T follicular helper cell (primary cell): ENCODE measurements around the gene TXNDC11.

ENCODE experiments used
- DNase-seq: peaks from one replicate; pipeline ENCODE4 v3.0.0-alpha.2; 2020; ENCODE audit warnings: low read depth

The TXNDC11 gene

DNA sequence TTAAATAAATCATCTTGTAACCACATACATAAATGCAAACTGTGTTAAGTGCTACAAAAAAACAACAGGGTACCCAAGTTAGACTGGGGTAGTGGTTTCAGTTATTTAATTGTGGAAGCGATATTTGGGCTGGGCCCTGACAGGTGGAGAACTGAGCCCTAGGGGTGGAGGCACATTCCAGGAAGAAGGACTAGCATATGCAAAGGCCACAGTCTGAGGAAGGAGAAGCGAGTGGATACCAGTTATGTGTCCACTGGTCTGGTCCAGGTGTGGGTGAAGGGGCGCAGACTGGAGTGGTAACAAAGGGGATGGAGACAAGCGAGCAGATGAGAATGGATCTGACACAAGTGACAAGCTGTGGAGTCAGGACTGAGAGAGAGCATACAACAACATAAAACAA lies 22.9 kb downstream of the TXNDC11 start:
- no peak for DNase-seq

DNA sequence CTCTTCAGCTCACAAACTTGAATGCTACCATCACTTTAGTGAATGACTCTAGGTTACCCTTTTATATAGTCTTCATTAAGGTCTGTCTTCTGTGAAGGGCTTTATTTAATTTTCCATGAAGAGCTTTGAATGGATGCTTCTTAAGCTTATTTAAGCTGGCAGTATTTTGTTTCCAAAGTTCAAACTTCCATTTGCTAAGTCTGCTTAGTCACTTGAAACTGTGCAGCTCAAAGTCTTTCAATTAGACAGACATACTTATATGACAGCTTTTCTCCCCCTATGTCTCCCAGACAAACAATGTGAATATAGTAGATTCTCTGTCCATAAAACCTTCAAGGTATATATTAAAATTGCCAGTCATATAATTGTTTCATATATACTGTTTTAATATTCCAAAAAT lies 23.5 kb downstream of the TXNDC11 start:
- DNase-seq: no peak

DNA sequence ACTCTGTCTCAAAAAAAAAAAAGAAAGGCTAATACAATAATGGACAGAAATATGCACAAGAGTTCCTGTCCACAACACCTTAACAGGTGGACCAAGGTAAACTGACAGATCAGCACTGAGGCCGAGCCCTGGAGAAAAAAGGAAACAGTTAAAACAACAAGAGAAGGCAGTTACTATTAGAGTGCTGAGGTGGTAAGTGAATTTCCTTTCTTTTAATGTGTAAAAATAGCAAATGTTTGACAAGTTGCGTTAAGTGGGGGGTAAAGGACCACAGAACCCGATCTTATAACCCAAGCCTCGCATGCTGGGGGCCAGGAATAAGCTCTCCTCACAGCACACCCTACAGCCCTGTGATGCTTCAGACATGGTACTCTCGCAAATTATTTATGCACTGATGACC lies 24.8 kb downstream of the TXNDC11 start:
- no peak for DNase-seq

DNA sequence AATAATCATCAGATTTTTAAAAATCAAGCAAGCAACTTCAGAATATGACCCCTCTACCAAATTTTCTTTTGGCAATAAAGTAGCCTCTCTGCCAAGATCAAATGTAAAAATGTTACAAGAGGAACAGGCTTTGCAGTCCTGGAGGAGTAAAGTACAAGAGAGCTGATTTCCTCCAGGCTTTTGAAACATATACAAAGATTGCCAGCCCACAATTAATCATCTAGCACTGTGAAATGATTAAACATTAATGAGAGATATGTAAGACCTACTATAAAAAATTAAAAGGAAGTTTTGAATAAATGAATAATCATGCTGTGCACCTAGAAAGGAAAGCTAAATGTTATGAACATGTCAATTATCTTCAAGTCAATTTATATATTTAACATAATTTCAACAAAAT lies 26.3 kb downstream of the TXNDC11 start:
- no peak for DNase-seq

DNA sequence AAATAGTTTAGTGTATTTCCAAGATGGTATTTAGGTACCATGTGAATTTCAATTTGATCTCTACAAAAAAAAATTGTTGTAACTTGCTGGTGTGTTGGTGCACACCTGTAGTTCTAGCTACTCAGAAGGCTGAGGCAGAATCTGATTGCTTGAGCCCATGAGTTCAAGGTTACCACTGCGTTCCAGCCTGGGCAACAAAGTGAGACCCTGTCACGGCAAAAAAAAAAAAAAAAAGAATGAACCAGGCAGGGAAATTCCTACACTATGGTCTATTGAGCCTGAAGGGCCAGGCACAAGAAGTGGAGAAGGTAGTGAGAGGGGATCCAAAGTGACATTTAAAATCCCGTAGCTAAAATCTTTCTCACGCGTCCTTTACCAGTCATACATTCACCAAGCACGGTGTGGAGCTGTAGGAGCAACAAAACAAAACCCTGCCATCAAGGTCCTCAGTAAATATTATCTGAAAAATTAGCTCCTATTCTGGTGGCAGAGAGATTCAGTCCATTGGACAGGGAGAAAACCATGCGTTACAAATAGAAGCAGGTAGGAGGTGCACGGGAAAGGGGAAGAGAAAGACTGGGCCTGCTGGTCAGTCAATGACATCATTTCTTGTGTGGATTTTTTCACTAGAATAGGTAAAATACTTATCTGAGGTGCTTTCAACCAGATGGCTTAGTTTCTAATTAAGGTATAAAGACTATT lies 27.3 kb downstream of the TXNDC11 start:
- DNase-seq: no peak

DNA sequence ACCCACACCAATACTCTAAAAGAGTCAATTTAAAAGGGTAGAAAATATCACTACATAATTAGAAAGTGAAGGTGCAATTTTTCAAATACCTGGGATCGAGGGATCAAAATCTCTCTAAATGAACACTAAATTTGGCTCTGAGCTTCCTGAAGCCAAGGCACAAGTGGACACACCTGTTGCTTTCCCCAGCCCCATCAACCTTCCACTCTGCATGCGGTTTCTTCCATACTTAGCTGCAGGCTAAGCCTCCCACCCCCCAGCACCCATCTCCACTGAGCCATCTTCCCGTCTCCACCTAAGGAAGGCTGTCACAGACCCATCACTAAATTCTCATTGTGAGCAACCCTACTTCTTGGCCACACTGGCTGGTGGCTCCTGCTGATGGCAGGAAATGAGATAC lies 30.5 kb downstream of the TXNDC11 start:
- no peak for DNase-seq

DNA sequence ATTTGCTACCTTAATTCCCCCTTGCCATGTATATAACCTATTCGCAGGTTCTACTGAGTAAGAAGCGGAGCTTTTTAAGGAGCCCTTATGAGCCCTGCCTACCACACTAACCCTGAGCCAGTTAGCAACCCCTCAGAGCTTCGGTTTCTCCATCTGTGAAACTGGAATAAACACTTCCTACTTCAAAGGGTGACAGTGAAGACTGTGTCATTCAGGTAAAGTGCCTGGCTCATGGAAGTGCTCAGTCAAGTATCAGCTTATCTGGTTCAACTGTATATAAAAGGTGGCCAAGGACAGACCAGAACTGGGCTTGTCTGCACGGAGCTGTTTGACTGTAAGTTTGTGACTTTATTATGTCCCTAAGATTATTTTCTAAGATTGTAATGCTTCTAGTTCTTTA lies 31.0 kb downstream of the TXNDC11 start:
- DNase-seq: no peak

DNA sequence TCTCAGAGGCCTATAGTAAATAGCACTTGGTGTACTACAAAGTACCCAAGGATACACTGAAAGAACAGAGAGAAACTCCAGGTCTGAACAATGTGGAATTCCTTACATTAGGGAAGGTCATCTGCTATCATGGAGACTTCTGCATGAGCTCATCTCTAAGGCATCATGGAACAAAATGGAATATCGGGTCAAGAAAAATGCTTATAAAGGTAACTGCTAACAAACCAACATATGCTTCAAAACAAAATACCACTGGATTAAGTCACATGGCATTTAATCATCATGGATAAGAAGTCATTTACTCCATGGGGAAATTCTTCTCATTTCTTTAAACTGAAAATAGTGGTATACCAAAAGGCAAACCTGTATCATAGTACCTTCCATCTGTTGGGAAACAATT lies 34.2 kb downstream of the TXNDC11 start:
- DNase-seq: no peak

DNA sequence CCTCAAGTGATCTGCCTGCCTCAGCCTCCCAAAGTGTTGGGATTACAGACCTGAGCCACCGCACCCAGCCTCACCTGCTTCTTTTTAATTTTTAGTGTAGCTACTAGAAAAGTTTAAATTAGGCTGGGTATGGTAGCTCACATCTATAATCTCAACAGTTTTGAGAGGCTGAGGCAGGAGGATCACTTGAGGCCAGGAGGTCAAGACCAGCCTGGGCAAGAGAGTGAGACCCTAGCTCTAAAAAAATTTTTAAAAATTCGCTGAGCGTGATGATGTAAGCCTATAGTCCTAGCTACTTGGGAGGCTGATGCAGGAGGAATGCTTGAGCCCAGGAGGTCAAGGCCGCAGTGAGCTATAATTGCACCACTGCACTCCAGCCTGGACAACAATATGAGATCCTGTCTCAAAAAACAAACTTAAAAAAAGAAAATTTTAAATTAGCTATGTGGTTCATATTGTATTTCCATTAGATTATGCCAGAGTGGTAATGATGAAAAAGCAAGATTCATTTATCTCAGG lies 34.9 kb downstream of the TXNDC11 start:
- DNase-seq: no peak

DNA sequence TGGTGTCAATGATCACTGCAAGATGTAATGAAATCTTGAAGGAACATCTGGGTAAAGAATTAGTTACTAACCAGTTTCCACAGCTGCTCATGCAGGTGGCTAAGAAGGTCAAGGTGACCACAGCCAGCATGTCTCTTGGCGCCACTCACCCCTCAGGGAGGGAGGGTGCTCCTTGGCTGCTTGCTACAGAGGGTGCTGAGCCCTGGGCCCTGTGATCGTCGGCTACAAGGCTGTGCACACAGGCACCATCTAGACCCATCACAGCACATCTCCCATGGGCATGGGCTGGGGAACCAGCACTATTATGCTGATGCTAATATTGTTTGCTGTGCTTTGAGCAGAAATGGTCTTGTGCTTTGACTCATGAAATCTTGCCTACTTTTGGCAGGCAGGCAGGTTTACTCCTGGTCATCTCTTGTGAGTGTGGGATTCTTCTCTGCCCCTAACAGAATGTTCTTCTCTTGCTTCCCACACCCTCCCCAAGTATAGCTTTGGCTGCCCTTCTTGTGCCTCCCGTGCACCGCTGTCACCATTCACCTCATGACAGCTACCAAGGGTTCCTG lies 36.4 kb downstream of the TXNDC11 start:
- no peak for DNase-seq

DNA sequence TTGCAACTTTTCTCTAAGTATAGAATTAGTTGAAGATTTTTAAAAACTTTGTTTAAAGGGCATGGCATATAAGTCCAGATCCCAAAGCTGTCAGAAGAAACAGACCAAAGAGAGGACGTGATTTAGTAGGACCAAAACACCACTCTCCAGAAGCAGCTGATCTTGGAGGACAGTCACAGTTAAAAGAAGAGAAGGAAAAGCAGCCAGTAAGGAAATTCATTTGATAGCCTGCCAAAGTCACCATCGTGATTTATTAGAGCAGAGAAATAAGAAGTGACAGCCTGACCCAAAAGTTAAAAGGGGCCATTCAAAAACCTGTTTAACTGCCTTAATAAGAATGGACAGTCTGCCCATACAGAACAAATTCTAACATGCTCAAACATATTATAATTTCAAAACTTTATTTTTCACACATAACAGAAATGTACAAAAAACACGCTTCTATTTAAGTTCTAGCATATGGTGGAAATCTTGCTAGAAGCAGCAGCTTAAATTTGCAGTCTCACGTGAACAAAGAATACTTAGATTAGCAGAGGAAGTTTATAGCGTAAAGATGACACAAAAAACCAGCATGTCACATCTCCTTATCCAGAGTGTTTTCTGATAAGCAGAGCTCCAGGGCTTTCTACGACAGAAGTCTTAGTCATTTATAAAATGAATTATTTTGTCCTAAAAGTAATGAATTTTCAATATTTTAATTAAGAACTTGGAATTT lies 37.2 kb downstream of the TXNDC11 start:
- DNase-seq: no peak

DNA sequence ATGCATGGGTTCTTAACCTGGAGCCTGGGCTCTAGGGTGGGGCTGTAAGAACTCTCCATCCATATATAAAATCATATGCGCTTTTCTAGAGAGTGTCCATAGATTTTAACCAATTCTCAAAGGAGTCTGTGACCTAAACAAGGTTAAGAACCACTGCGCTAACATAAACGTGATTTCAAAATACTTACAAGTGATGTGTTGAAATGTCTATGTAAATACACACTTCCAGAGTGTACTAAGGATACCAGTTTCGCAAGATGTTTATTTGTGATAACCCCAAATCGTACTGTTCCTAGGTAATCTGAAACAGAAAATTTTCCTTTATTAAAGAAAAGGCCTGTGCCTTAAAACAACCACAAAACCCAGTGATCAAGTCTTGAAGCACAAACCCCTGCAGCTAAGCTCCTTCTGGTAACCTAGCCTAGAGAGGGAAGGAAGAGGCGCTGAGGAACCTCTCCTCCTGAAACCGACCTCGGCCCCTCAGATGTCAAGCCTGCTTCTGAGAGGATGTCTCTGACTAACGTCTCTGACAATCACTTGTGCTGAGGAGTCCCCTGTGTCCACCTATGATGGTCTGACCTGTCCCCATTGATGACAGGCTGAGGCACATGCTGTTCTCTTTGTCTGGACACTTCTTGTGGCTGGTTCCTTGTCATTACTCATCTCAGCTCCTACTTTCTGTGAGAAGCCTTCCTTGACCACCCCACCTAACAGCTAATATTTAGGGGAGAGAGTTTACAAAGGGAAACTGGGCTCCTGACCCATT lies 42.2 kb downstream of the TXNDC11 start:
- no peak for DNase-seq

DNA sequence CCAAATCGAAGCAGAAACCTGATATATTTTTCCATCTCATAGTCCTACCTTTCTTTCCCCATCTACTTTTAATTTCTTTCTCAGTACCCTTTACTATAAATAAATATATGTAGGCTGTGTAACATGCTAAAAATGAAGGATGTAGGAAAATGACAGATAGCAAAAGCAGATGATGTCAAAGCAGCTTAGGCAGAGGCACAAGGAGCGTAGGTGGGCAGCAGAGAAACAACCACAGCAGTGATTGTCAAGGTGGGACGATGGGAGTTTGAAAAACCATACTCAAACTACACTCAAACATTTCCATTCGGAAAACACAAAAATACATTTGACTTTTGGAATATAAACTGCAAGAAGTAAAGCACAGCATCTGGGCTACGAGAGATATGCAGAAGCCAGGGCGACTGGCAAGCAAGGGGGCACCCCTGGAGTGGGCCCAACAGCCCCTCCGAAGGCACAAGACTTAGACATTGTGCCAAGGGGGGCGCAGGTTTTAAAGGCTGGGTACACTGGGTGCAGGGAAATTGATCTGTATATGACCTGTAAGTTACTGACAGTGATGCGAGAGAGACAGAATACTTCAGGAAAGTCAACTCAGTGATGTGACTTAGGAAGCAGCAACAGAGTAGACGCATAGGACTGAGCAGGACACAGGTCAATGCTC lies 43.3 kb downstream of the TXNDC11 start:
- DNase-seq: no peak

DNA sequence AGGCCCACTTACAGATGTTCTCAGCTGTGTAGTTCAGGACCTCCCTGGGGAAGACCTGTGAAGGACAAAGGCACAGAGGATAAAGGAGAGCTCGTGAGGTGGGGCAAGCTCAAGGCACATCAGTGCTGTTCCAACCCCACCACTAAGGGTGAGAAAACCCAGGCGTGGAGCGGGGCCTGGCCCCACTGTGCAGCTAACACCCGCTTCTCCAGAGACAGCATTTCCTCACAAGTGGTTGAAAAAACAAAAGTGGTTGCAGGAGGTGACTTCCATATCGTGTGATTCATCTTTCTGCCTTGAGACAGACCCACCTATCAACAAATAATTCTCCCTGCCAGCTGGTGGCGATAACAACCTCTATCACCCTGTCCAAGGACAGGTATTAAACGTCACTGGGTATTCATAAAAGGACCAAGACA lies 44.4 kb downstream of the TXNDC11 start:
- DNase-seq: no peak

DNA sequence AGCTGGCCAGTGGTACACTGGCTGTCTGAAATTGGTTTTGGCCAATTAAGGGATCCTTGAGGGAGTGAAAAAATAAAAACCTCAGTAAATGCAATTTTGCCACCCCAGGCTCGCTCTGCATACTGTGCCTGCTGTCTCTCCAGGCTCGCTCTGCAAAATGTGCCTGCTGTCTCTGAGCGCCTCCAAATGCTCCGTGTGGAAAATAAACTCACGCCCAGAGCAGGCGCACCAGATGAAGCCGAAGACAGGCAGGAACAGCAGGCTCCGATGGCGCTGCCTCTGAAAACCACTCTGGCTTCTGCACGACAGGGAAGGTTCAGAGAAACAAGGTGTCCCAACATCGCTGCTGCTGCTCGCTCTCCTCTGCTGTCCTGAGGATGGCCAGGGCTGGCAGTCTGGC lies 45.3 kb downstream of the TXNDC11 start:
- DNase-seq: no peak

DNA sequence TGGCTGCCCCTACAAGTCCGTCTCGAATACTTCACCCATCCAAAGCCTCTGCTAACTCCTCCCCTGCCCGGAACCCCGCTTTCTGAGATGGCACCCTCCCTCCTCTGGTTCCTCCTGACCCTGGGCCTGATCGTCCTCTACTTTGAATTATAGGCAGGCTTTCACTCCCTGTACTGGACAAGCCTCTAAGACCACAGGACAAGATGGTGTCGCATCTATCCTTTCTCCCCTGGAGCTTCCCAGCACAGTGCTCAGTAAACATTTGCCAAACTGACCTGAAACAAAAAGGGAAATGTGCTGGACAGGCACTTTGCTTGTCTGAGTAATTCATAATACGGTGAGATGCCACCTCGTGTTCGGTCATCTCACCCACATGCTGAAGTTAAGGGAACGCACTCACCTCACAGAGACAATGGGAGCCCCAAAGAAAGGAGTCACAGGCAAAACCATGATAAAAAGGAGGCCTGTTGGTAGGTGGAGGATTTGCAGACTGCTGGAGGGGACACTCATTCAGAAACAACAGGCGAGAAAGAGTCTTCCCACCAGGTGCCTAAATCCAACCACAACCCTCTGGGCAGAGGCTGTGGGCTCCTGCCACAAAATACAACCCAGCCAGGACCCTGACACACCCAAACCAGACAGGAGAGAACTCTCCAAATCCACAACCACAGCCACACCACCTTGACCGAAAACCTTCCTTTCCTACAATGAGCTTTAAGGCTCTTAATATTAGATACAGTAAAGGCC lies 46.2 kb downstream of the TXNDC11 start:
- DNase-seq: no peak

DNA sequence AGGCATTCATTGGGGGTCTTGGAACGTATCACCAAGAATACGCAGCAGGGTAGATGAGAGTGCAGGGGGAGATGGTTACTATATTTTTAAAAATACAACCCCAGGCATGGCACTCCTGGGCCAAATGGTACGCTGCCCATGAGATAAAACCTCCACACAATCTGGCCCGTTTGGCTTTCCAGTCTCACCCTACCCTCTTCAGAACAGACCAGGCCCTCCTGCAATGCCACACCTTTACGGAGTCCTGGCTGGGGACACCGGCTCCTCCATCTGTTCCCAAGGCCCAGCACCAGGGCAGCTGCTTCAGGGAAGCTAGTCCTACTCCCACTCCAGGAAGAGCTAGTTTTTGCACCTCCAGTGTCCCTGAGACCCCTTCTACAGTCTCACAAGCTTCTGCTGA lies 50.0 kb downstream of the TXNDC11 start:
- DNase-seq: no peak

DNA sequence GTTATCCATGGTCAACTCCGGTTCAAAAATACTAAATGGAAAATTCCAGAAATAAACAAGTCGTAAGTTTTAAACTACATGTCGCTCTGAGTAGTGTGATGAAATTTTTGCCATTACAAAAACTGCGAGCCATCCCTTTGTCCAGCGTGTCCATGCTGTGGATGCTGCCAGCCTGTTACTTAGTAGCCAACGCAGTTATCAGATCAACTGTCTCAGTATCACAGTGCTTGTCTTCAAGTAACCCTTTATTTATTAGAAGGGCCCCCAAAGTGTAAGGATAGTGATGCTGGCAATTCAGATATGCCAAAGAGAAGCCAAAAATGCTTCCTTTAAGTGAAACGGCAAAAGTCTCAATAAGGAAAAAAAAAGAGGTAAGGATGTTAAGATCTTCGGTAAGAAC lies 50.5 kb downstream of the TXNDC11 start:
- DNase-seq: no peak

DNA sequence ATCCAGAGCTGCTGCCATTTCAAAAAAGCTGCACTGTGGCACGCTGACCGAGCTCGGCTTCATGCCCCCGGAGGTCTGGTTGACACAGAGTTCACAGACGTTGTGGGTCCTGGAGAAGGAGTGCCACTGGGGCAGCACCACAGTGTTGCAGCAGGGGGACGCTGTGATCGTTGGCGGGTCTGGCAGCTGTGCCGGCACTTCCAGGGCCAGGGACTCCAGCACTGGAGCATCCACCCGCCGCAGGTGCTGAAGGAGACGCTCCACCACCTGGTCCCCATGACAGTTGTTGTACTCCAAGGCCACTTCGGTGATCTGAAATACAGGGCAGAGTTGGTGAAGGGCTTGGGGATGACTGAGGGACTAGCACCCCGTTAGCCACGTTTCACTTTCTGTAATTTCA lies 50.9 kb downstream of the TXNDC11 start:
- no peak for DNase-seq

DNA sequence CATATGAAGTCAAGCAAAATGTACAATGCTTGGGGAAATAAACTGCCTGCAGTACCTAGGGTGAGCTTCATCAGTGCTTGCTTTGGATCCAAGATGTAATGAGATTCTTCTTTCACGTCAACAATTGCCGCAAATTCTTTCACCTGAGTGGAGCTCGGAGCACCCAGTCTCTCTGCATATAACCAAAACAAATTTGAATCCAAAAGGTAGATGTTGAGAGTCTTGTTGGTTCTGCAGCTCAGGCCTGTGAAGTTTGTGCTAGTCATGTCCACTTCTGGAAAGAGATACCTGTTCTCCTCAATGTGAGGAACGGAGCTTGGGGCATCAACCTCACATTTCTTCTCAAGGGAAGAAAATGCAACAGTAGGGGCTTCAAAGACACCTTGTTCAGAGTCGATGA lies 51.4 kb downstream of the TXNDC11 start:
- DNase-seq: no peak
